Astrocyte (in vitro differentiated cells and primary cell): ENCODE measurements around the gene TMEM9. TPM values are rescaled to one million over a fixed set of nuclear protein-coding genes. Genes with fewer than 3 reads are reported as not detected.

Experiments used
- DNase-seq: peaks from one replicate; pipeline ENCODE4 v3.0.0-alpha.2; 2010; ENCODE audit warnings: low read depth
- FAIRE-seq: peaks from 2 replicates; lab custom pipeline; 2011; peaks lifted over from hg19 to GRCh38; lab: Jason Lieb, UNC
- H2AFZ ChIP-seq: 2 replicates; pipeline ENCODE4 v1.6.0; 2012; ENCODE audit warnings: low read depth, low read length, inconsistent platforms
- H3K27ac ChIP-seq: 2 replicates; pipeline ENCODE4 v1.5.1; 2011; ENCODE audit warnings: low read depth, low read length, inconsistent platforms
- H3K27me3 ChIP-seq: 2 replicates; pipeline ENCODE4 v1.6.0; 2011; ENCODE audit warnings: low read length, inconsistent platforms; ENCODE audit not compliant: insufficient read depth
- H3K36me3 ChIP-seq: 2 replicates; pipeline ENCODE4 v1.5.1; 2011; ENCODE audit warnings: low read length, inconsistent platforms; ENCODE audit not compliant: insufficient read depth
- H3K4me1 ChIP-seq: 2 replicates; pipeline ENCODE4 v1.5.1; 2011; ENCODE audit warnings: low read length, inconsistent platforms; ENCODE audit not compliant: insufficient read depth
- H3K4me2 ChIP-seq: 2 replicates; pipeline ENCODE4 v1.6.0; 2012; ENCODE audit warnings: low read length, inconsistent platforms
- H3K4me3 ChIP-seq: 2 replicates; pipeline ENCODE4 v1.5.1; 2011; ENCODE audit warnings: low read depth, mild to moderate bottlenecking, low read length, inconsistent platforms; ENCODE audit not compliant: insufficient read depth
- H3K79me2 ChIP-seq: 2 replicates; pipeline ENCODE4 v1.6.0; 2012; ENCODE audit warnings: mild to moderate bottlenecking, low read length, inconsistent platforms; ENCODE audit not compliant: insufficient read depth
- H3K9ac ChIP-seq: 2 replicates; pipeline ENCODE4 v1.6.0; 2012; ENCODE audit warnings: mild to moderate bottlenecking, low read length, inconsistent platforms
- H3K9me3 ChIP-seq: 2 replicates; pipeline ENCODE4 v1.5.1; 2012; ENCODE audit warnings: low read depth, mild to moderate bottlenecking, low read length, inconsistent platforms; ENCODE audit not compliant: insufficient read depth
- H4K20me1 ChIP-seq: 2 replicates; pipeline ENCODE4 v1.6.0; 2012; ENCODE audit warnings: low read length, inconsistent platforms; ENCODE audit not compliant: insufficient read depth
- H3K27ac Mint-ChIP-seq: one replicate; pipeline ENCODE4 v1.8.0; 2021; ENCODE audit warnings: mild to moderate bottlenecking, mixed read lengths; ENCODE audit not compliant: unreplicated experiment
- H3K27me3 Mint-ChIP-seq: one replicate; pipeline ENCODE4 v1.8.0; 2021; ENCODE audit warnings: low read depth, mixed read lengths; ENCODE audit not compliant: unreplicated experiment
- H3K36me3 Mint-ChIP-seq: one replicate; pipeline ENCODE4 v1.8.0; 2021; ENCODE audit warnings: low read depth, mixed read lengths; ENCODE audit not compliant: unreplicated experiment
- H3K4me1 Mint-ChIP-seq: one replicate; pipeline ENCODE4 v1.8.0; 2021; ENCODE audit warnings: low read depth, mixed read lengths; ENCODE audit not compliant: unreplicated experiment
- H3K4me3 Mint-ChIP-seq: one replicate; pipeline ENCODE4 v1.8.0; 2021; ENCODE audit warnings: mild to moderate bottlenecking, moderate library complexity, mixed read lengths; ENCODE audit not compliant: unreplicated experiment
- H3K9me3 Mint-ChIP-seq: one replicate; pipeline ENCODE4 v1.8.0; 2021; ENCODE audit warnings: mild to moderate bottlenecking, mixed read lengths; ENCODE audit not compliant: unreplicated experiment
- CTCF ChIP-seq: IDR thresholded peaks from 2 replicates; pipeline ENCODE4 v1.5.1; 2011; ENCODE audit warnings: low read depth, mild to moderate bottlenecking, inconsistent platforms, low read length, moderate library complexity; ENCODE audit not compliant: insufficient read depth
- EZH2 ChIP-seq: IDR thresholded peaks from 2 replicates; pipeline ENCODE4 v1.6.1; 2012; ENCODE audit warnings: mild to moderate bottlenecking, low read length, inconsistent platforms; ENCODE audit not compliant: insufficient read depth
- total RNA-seq: library from RNA; stranded (reverse); gene quantifications from 2 replicates; pipeline ENCODE4 v1.2.1, GENCODE V29; 2021

The TMEM9 gene
- total RNA-seq, 1 donor from 2014 or later = 88.1 TPM

- FAIRE-seq = no peak
- no peaks in the 10 kb centered on the region for H3K36me3 Mint-ChIP-seq
- H3K9me3 ChIP-seq = no peaks in the 10 kb centered on the region
- no peak overlapping the region for H3K9ac ChIP-seq
- peaks cover 59% of the 10 kb centered on the region for H3K27me3 Mint-ChIP-seq
- TF ChIP-seq EZH2 (no peak), CTCF (no peak)
- no peaks in the 10 kb centered on the region for H3K36me3 ChIP-seq
- no peak overlapping the region for H3K4me3 Mint-ChIP-seq
- H3K27me3 ChIP-seq = peaks cover 34% of the 10 kb centered on the region
- H3K27ac ChIP-seq = no peak overlapping the region
- no peaks in the 10 kb centered on the region for H4K20me1 ChIP-seq
- no peak overlapping the region for H3K4me3 ChIP-seq
- DNase-seq = no peak
- no peaks in the 10 kb centered on the region for H3K4me1 ChIP-seq
- H3K79me2 ChIP-seq = no peaks in the 10 kb centered on the region
- no peak overlapping the region for H2AFZ ChIP-seq
- no peak overlapping the region for H3K4me2 ChIP-seq
- no peaks in the 10 kb centered on the region for H3K9me3 Mint-ChIP-seq
- H3K27ac Mint-ChIP-seq = no peak overlapping the region
- peaks cover 2% of the 10 kb centered on the region for H3K4me1 Mint-ChIP-seq
Measured at GRCh38 chr1:201096977-201097856, 57.1 kb downstream of the TMEM9 start.

DNA sequence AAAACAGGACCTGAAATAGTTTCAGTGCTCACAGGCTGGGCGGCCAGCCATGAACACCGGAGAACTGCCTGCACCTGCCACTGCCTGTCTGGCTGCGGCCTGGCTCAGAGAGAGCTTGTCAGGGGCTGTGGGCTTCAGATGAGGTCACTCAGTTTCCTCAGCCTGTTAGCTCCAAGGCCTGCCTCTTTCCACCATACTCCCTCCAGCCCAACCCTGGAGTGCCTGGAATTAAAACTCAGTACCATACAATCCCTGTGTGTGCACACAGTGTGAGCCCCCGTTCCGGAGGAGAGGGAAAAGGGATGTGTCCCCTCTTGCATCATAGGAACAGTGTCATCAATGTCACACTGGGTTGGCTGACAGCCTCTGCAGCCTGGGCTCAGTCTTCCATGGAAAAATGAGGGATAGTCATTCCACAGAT, 58.2 kb downstream of the TMEM9 start:
- H3K4me3 Mint-ChIP-seq = no peak overlapping the region
- Histone ChIP-seq H3K27ac (no peak overlapping the region), H3K4me3 (no peak overlapping the region), H3K79me2 (no peaks in the 10 kb centered on the region), H3K4me2 (no peak overlapping the region), H3K9me3 (no peaks in the 10 kb centered on the region), H3K4me1 (no peaks in the 10 kb centered on the region), H3K36me3 (no peaks in the 10 kb centered on the region), H3K9ac (no peak overlapping the region), H3K27me3 (peaks cover 34% of the 10 kb centered on the region), H4K20me1 (no peaks in the 10 kb centered on the region), H2AFZ (no peak overlapping the region)
- H3K4me1 Mint-ChIP-seq = peaks cover 2% of the 10 kb centered on the region
- no peaks in the 10 kb centered on the region for H3K36me3 Mint-ChIP-seq
- DNase-seq (no peak), FAIRE-seq (no peak)
- H3K27ac Mint-ChIP-seq = no peak overlapping the region
- TF ChIP-seq EZH2 (no peak), CTCF (no peak)
- H3K27me3 Mint-ChIP-seq = peaks cover 55% of the 10 kb centered on the region
- H3K9me3 Mint-ChIP-seq = no peaks in the 10 kb centered on the region

GRCh38 chr1:201095581-201095980, 58.7 kb downstream of the TMEM9 start:
- Histone ChIP-seq H3K4me2 (no peak overlapping the region), H2AFZ (no peak overlapping the region), H3K4me3 (no peak overlapping the region), H3K9me3 (no peaks in the 10 kb centered on the region), H3K9ac (no peak overlapping the region), H3K27me3 (peaks cover 34% of the 10 kb centered on the region), H3K79me2 (no peaks in the 10 kb centered on the region), H3K27ac (no peak overlapping the region), H4K20me1 (no peaks in the 10 kb centered on the region), H3K36me3 (no peaks in the 10 kb centered on the region), H3K4me1 (no peaks in the 10 kb centered on the region)
- Mint-ChIP-seq H3K27me3 (peaks cover 54% of the 10 kb centered on the region), H3K27ac (no peak overlapping the region), H3K4me1 (peaks cover 2% of the 10 kb centered on the region), H3K36me3 (no peaks in the 10 kb centered on the region), H3K9me3 (peaks cover under 1% of the 10 kb centered on the region), H3K4me3 (no peak overlapping the region)
- TF ChIP-seq EZH2 = no peak
- no peak for TF ChIP-seq CTCF
- DNase-seq (no peak), FAIRE-seq (no peak)
